ENCODE results near the gene OR4K14.
"Not testable (repeated sequence)": the region's sequence is repeated elsewhere in the genome, so short reads cannot be mapped to it uniquely, and the experiment has no call there.

Gene OR4K14, protein sequence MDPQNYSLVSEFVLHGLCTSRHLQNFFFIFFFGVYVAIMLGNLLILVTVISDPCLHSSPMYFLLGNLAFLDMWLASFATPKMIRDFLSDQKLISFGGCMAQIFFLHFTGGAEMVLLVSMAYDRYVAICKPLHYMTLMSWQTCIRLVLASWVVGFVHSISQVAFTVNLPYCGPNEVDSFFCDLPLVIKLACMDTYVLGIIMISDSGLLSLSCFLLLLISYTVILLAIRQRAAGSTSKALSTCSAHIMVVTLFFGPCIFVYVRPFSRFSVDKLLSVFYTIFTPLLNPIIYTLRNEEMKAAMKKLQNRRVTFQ

DNA sequence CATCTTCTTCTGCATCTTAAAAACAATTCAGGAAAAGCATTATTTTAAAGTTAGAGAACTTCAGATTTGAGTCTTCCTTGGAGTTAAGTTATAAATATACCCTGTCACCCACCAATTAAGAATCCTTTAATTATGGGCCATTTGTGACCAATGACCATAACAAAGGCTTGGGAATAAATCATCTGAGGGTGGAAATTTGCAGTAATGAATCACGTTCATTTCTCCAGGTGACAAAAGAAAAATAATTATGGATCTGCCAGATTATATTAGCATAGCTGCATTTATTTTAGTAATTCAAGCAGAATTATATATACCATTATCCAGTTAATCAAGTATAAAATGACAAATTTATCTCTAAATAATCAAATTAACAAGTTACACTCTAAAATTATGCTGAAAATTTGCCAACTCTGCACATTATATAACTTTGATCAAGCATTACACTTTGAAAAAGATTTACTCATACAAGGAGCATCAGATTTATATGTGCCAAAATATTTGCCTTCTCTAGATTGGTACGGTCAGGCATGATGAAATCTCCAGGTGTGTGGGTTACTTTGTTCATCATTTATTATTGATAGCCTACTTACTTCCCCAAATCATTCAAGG lies at the start of gene OR4K14:
Gene OR4K14, minus strand, starts transcription at position 51 of the 609 bp plus-strand sequence. CDS start 4,114 bp downstream, outside the sequence.
- intact Hi-C loops (cut with DNase I): no loop called here
- DNase-seq: no peak

DNA sequence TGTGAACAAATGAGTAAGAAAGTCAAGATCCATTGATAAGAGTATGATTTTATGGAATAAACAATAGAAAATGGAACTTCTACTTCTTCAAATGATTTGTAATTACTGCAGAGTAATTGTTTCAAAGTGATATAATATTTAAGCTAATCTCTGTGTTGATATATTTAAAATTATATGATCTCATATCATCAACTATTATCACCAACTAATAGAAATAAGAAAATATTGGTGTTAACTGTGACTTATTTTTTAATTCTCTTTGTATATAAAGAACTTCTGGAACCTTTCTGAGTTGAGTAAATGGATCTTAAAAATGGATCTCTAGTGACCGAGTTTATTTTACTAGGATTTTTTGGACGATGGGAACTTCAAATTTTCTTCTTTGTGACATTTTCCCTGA lies 40.6 kb upstream of the OR4K14 start, which contains the start of gene OR4L1:
Gene OR4L1, plus strand, starts transcription at position 301 of the 400 bp plus-strand sequence. Its CDS starts 0 bp downstream, at position 301.
- no peak for DNase-seq
- intact Hi-C loops (cut with DNase I): no loop called here

DNA sequence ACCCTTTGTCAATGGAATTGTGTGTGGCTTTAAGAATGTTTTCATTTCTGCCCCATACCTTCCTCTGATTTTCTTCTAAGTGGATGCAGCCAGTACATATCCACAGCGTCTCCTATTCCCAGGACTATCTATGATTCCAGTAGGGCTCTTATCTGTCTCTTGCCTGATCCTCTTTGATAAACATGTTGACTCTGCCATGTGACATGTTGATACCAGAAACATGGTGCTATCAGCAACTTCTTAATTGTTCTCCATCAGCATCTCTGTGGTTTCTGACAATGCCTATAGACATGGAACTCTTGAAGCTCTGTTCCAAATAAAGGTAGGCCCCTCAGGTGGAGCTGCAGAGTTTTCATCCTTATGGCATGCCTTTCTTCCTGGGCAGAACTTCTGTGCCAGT lies 29.1 kb upstream of the OR4K14 start:
- intact Hi-C loops (cut with DNase I): no loop called here
- no peak for DNase-seq

DNA sequence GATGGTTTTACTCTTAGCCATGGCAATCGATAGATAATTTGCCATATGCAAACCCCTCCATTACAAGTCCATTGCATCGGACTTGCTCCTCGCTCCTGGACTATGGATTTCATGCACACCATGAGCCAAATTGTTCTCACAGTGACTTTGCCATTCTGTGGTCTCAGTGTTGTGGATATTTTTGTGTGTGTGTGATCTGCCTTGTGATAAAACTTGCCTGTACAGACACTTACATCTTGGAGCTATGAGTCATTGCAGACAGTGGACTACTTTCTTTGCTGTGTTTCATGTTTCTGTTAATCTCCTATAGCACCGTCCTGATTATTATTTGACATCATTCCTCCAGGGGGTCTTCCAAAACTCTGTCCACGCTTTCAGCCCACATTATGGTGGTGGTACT lies 25.1 kb upstream of the OR4K14 start:
- intact Hi-C loops (cut with DNase I): no loop called here
- no peak for DNase-seq

DNA sequence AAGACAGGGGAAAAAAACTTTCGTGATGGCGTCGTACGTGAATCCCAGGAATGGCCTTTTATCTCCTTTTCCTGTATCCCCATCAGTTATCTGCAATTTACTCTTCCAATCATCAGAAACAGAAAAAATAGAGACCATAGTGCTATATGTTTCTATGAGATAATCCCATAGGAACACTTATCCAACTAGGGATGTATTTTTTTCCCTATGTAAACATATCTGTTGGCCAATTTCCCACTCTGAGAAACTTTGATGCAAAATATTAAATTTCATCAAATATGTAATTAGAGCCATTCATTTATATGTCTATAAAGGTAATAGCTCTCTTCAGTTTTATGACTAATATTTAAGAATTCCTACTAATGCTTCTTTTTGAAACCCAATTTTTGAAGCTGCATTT lies 16.8 kb upstream of the OR4K14 start, which contains the start of gene OR4K13:
Gene OR4K13, minus strand, starts transcription at position 101 of the 400 bp plus-strand sequence. CDS start 1,280 bp downstream, outside the sequence.
- intact Hi-C loops (cut with DNase I): no loop called here
- DNase-seq: no peak

DNA sequence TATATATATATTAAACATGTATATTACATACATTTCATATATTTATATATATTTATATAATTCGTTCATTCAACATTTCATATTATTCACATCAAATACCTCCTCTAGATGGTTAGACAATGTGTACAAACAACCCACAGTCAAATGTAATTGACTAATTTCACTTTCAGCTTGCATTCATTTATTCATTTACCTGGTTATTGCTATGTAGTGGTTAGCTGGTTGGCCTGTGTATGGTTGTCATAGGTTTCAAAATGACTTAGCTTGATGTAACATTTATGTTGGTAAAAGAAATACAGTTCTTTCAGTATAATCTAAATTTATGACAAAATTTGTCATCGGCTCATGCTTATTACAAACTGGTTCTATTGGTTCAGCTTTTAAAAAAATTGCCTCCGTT lies 16.3 kb upstream of the OR4K14 start:
- no peak for DNase-seq
- intact Hi-C loops (cut with DNase I): no loop called here

DNA sequence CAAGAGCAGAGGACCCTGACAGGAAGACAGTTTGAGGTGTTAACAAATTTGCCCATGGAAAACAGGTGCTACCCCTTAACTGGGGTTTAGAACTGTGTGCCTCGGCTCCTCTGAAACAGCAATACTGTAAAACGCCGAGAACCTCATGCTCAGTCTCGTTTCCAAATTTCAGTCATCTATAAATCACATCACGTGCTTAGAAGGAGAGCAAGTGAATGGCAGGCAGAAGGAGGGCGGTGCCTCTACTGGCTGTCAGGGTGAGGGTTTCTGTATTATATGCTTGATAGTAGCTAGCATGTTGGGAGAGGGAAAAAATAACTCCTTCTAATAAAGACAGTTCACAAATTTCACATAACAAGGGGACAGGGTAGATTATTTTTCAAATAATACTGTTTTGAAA lies 12.0 kb upstream of the OR4K14 start:
- no peak for DNase-seq
- intact Hi-C loops (cut with DNase I): no loop called here

DNA sequence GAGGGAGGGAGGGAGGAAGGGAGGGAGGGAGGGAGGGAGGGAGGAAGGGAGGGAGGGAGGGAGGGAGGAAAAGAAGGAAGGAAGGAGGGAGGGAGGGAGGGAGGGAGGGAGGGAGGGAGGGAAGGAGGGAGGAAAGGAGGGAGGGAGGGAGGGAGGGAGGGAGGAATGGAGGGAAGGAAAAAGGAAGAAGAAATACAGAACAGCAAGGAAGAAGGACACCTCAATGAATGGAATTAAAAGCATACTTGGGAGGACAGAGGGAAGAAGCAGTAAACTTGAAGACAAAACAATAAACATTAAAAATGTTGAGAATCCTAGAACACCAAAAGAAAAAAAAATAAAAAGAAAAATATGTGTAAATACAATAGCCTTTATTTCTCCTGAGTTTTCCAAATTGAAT lies 11.0 kb downstream of the OR4K14 start:
- no peak for DNase-seq
- intact Hi-C loops (cut with DNase I): no loop called here

DNA sequence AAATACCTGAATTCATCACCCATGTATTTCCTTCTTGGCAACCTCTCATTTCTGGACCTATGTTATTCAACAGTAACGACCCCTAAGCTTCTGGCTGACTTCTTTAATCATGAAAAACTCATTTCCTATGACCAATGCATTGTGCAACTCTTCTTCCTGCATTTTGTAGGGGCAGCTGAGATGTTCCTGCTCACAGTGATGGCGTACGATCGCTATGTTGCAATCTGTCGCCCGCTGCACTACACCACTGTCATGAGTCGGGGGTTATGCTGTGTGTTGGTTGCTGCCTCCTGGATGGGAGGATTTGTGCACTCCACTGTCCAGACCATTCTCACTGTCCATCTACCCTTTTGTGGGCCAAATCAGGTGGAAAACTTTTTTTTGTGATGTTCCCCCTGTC lies 16.8 kb downstream of the OR4K14 start:
- intact Hi-C loops (cut with DNase I): no loop called here
- no peak for DNase-seq

DNA sequence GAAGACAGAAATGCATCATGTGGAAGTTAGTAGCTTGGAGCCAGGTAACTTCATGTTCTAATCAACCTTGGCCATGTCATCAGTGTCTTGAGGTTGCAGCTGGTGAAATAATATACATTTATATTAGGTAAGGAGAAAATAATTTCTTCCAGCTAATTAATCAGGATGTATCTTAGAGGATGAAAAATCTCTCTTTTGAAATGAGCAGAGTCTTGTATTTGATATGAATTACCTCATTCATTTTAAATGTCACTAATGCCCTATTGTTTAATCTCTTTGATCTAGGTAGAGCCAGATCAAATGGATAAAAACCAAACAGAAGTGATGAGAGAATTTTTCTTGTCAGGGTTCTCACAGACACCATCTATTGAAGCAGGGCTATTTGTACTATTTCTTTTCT lies 17.2 kb downstream of the OR4K14 start, which contains the start of gene OR4Q2:
Gene OR4Q2, plus strand, starts transcription at position 301 of the 400 bp plus-strand sequence.
- intact Hi-C loops (cut with DNase I): no loop called here
- no peak for DNase-seq

DNA sequence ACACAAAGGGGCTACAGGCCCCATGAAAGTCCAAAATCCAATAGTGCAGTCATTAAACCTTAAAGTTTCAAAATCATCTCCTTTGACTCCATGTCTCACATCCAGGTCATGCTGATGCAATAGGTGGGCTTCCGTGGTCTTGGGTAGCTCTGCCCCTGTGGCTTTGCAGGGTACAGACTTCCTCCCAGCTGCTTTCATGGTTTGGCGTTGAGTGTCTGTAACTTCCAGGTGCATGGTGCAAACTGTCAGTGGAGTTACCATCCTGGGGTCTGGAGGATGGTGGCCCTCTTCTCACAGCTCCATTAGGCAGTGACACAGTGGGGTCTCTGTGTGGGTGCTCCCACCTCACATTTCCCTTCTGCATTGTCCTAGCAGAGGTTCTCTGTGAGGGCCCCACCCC lies 25.7 kb downstream of the OR4K14 start:
- DNase-seq: no peak
- intact Hi-C loops (cut with DNase I): no loop called here

DNA sequence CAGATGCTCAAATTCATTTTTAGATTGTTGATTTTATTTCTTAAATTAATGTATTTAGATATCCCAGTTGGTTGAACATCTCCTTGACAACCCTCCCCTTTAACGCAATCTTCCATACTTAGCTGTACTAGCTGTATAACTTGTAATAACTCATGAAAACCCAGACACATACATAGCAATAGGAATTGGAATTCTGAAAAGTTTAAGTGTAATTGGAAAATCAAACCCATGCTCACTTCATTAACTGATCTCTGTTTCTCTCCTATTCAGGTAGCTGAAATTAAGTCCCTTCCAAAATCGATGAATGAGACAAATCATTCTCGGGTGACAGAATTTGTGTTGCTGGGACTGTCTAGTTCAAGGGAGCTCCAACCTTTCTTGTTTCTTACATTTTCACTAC lies 43.8 kb downstream of the OR4K14 start, which contains the start of gene OR4K15:
Gene OR4K15, plus strand, starts transcription at position 301 of the 400 bp plus-strand sequence. Its CDS starts 0 bp downstream, at position 301.
- DNase-seq: no peak
- intact Hi-C loops (cut with DNase I): no loop called here

DNA sequence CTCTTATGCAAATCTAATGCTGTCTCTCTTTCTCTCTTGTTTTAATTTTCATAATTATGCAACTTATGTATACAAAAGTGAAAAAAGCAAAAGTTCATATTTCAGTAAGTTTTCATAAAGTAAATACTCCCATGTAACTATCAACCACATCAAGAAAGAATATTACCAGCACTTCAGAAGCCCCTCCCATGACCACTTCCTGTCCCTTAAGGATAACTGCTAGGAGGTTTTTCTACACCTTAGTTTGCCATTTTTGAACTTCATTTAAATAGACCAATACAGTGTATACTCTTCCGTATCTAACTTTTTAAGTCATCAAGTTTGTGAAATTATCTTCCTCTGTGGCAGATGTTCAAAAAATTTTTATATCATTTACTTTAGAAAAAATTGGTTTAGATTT lies 44.3 kb downstream of the OR4K14 start:
- intact Hi-C loops (cut with DNase I): no loop called here
- DNase-seq: no peak

DNA sequence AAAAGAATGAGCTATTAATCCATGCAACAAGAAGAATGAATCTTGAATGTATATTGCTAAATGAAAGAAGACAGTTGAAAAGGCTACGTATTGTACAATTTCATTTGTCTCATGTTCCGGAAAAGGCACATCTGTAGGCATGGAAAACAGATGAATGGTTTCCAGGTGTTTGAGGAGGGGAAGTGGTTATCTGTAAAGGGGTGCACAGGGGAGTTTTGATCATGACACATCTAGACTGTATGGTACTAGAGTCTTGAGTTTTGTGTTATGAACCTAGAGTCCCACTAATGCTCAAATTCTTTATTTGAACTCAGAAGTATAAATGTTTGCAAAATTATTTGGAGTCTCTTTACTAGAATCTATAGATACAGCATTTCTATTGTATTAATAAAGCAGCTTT lies 49.4 kb downstream of the OR4K14 start:
- intact Hi-C loops (cut with DNase I); DNase-seq: not testable (repeated sequence)

Measured in head of caudate nucleus (tissue), 42 donors.